T-helper 2 cell (primary cell): ENCODE results near the gene PRPH.
"Not testable (repeated sequence)": the region's sequence is repeated elsewhere in the genome, so short reads cannot be mapped to it uniquely, and the experiment has no call there.

ENCODE experiments used
- DNase-seq, 5 experiments: peaks; one replicate each; pipeline versions ENCODE4 v3.0.0 to v3.0.0-alpha.2; 2012 to 2022

Gene PRPH

GRCh38 chr12:49301760-49302159, 6.8 kb downstream of the PRPH start:
- peak in 1 of 5 experiments; percentile 68 for DNase-seq

- DNase-seq, result no peak
These were observed 9.2 kb downstream of the PRPH start for GRCh38 chr12:49304161-49304560.

GRCh38 chr12:49305762-49306510, 11.0 kb downstream of the PRPH start:
- DNase-seq, result no peak

- DNase-seq, result no peak
These were observed 14.4 kb downstream of the PRPH start for GRCh38 chr12:49309386-49309785.

GRCh38 chr12:49310451-49311000, 15.6 kb downstream of the PRPH start:
- not testable (repeated sequence) for DNase-seq

- DNase-seq, result no peak
These were observed 19.9 kb downstream of the PRPH start for GRCh38 chr12:49314811-49315210.

- DNase-seq, result not testable (repeated sequence)
These were observed 22.2 kb downstream of the PRPH start for GRCh38 chr12:49317118-49317517.

GRCh38 chr12:49320411-49321103, 25.6 kb downstream of the PRPH start:
- DNase-seq, result not testable (repeated sequence)

GRCh38 chr12:49322367-49322707, 27.4 kb downstream of the PRPH start:
- DNase-seq, result no peak

GRCh38 chr12:49322708-49323523, 28.0 kb downstream of the PRPH start, which contains the start of gene TROAP:
TROAP (plus strand) TSS chr12:49323255; CDS start chr12:49323609, 354 bp downstream.
- DNase-seq, result peak; percentile 85 to 98 (median 95)

GRCh38 chr12:49323524-49324097, 28.7 kb downstream of the PRPH start:
- no peak for DNase-seq

- no peak for DNase-seq
These were observed 30.7 kb downstream of the PRPH start for GRCh38 chr12:49325606-49326005.

- no peak for DNase-seq
These were observed 32.4 kb downstream of the PRPH start for GRCh38 chr12:49327368-49327767.

- DNase-seq, result no peak
These were observed 32.9 kb downstream of the PRPH start for GRCh38 chr12:49327887-49328286.

- no peak for DNase-seq
These were observed 33.9 kb downstream of the PRPH start for GRCh38 chr12:49328816-49329215.

- no peak for DNase-seq
These were observed 35.2 kb downstream of the PRPH start for GRCh38 chr12:49330032-49330619.

- no peak for DNase-seq
These were observed 35.9 kb downstream of the PRPH start for GRCh38 chr12:49330631-49331379.

GRCh38 chr12:49331380-49332222, 36.7 kb downstream of the PRPH start:
- DNase-seq, result no peak

- DNase-seq, result no peak
These were observed 37.5 kb downstream of the PRPH start for GRCh38 chr12:49332441-49332861.

GRCh38 chr12:49332891-49333371, 38.0 kb downstream of the PRPH start:
- DNase-seq, result no peak
